GM12878 (cell line): ENCODE data around the gene ANOS1. TPM values are rescaled to one million over a fixed set of nuclear protein-coding genes. Genes with fewer than 3 reads are reported as not detected.

Experiments
- ATAC-seq: fragments of 200-7000 bp; cut with Tn5 transposase; 3 replicates; pipeline ENCODE4 v1.9.1; 2020; ENCODE audit warnings: mild to moderate bottlenecking, moderate library complexity
- BruUV-seq: library from RNA; stranded (reverse); fragments of 400-500 nt; replicated peaks from 2 replicates; lab custom pipeline; 2021; lab: Mats Ljungman, UMichigan
- CTCF ChIA-PET: fragments of 300-600 bp; sonication (Branson Sonifier 250); formaldehyde crosslinking; extraction: SDS; loops from one replicate; lab custom pipeline; 2021; ENCODE audit warnings: inconsistent platforms; lab: Yijun Ruan, JAX
- POLR2A ChIA-PET: fragments of 350-600 bp; formaldehyde crosslinking; extraction: SDS; loops from one replicate; lab custom pipeline; 2021; ENCODE audit warnings: inconsistent platforms; lab: Charles Lee
- RAD21 ChIA-PET: fragments of 300-600 bp; sonication (Branson Sonifier 250); formaldehyde crosslinking; loops from one replicate; lab custom pipeline; 2023; ENCODE audit warnings: antibody characterized with exemption; ENCODE audit not compliant: unreplicated experiment; lab: Charles Lee
- SMC1A ChIA-PET: fragments of 300-600 bp; sonication (Branson Sonifier 250); formaldehyde crosslinking; loops from one replicate; lab custom pipeline; 2023; ENCODE audit not compliant: unreplicated experiment, uncharacterized antibody; lab: Charles Lee
- DNase-seq: peaks from one replicate; pipeline ENCODE4 v3.0.0-alpha.2; 2011; ENCODE audit warnings: low read depth, low spot score
- FAIRE-seq: peaks from 3 replicates; lab custom pipeline; 2011; peaks lifted over from hg19 to GRCh38; lab: Jason Lieb, UNC
- H2AFZ ChIP-seq: 2 replicates; pipeline ENCODE4 v1.6.0; 2011; ENCODE audit warnings: low read depth, low read length, control low read depth; ENCODE audit not compliant: control insufficient read depth
- H3K27ac ChIP-seq: 2 replicates; pipeline ENCODE4 v1.5.1; 2011; ENCODE audit warnings: control low read depth; ENCODE audit not compliant: control insufficient read depth, insufficient read depth
- H3K27me3 ChIP-seq, 2 experiments: replicated peaks in 1 of 2; 2 replicates each; pipeline versions ENCODE4 v1.6.0 to v1.6.1; 2011; ENCODE audit warnings: low read length in 1 of 2; ENCODE audit not compliant: control insufficient read depth in 2 of 2, insufficient read depth in 2 of 2
- H3K36me3 ChIP-seq, 2 experiments: 2 replicates each; pipeline ENCODE4 v1.5.1; 2011; ENCODE audit warnings: low read length in 1 of 2; ENCODE audit not compliant: control insufficient read depth in 2 of 2, insufficient read depth in 2 of 2
- H3K4me1 ChIP-seq: 2 replicates; pipeline ENCODE4 v1.6.1; 2011; ENCODE audit warnings: mild to moderate bottlenecking, low read length, moderate library complexity, mixed read lengths; ENCODE audit not compliant: control insufficient read depth, insufficient read depth
- H3K4me2 ChIP-seq: 2 replicates; pipeline ENCODE4 v1.6.0; 2011; ENCODE audit warnings: control low read depth; ENCODE audit not compliant: control insufficient read depth, insufficient read depth
- H3K4me3 ChIP-seq: fragments of 200-600 bp; sonication (generic); 2 replicates; pipeline ENCODE4 v1.5.1; 2016
- H3K79me2 ChIP-seq: 2 replicates; pipeline ENCODE4 v1.6.0; 2011; ENCODE audit warnings: low read length; ENCODE audit not compliant: control insufficient read depth, insufficient read depth
- H3K9ac ChIP-seq: 2 replicates; pipeline ENCODE4 v1.8.0; 2011; ENCODE audit warnings: low read length, control low read depth, mixed read lengths; ENCODE audit not compliant: control insufficient read depth, insufficient read depth
- H3K9me3 ChIP-seq: replicated peaks from 3 replicates; pipeline ENCODE4 v1.5.1; 2011; ENCODE audit warnings: mild to moderate bottlenecking, low read length; ENCODE audit not compliant: control insufficient read depth, insufficient read depth
- H4K20me1 ChIP-seq: 2 replicates; pipeline ENCODE4 v1.6.0; 2011; ENCODE audit not compliant: control insufficient read depth, insufficient read depth
- BHLHE40 ChIP-seq, 2 experiments: fragments of 450-650 bp in 1 of 2; IDR thresholded peaks; 2 replicates each; pipeline ENCODE4 v1.6.1; 2011 to 2017; ENCODE audit warnings: low read depth in 2 of 2, borderline replicate concordance in 1 of 2, improper control_type of control experiment in 1 of 2, low read length in 1 of 2, mild to moderate bottlenecking in 1 of 2
- FOS ChIP-seq: IDR thresholded peaks from 3 replicates; pipeline ENCODE4 v1.6.1; 2011; ENCODE audit warnings: borderline replicate concordance; ENCODE audit not compliant: insufficient read length; ENCODE audit errors: extremely low read depth
- SMC3 ChIP-seq: IDR thresholded peaks from 2 replicates; pipeline ENCODE4 v1.6.1; 2011; ENCODE audit warnings: low read length, improper control_type of control experiment, borderline replicate concordance
- STAT1 ChIP-seq: fragments of 450-650 bp; conservative IDR thresholded peaks from 2 replicates; pipeline ENCODE4 v1.6.1; 2014; ENCODE audit warnings: antibody characterized with exemption, mild to moderate bottlenecking
- ZBTB40 ChIP-seq: fragments of 450-650 bp; IDR thresholded peaks from 2 replicates; pipeline ENCODE4 v1.6.1; 2016; ENCODE audit warnings: mild to moderate bottlenecking, moderate library complexity, borderline replicate concordance
- WGBS: methylation state at CpG from one replicate; pipeline ENCODE4 v1.1.6; 2016; ENCODE audit warnings: low lambda C conversion rate; ENCODE audit not compliant: insufficient replicate concordance, insufficient coverage; ENCODE audit errors: missing lambda C conversion rate; 5-methylcytosine and 5-hydroxymethylcytosine counted together
- in situ Hi-C: fragments of 300-500 bp; cut with MboI; formaldehyde crosslinking; loops from 9 replicates; pipeline ENCODE4 v1.14.3; 2018; ENCODE audit warnings: mixed read lengths
- intact Hi-C: fragments of 100-400 bp; cut with micrococcal nuclease; formaldehyde crosslinking; loops from one replicate; pipeline ENCODE4 v1.14.2; 2022; ENCODE audit not compliant: unreplicated experiment
- polyA plus RNA-seq, 11 experiments: library from polyadenylated mRNA; depleted of rRNA in 4 of 11; unstranded in 6 of 11; stranded (reverse) in 5 of 11; fragments of >200 nt; fragmentation: Nextera tagmentation in 4 of 11; fragmentation: Illumina TruSeq in 1 of 11; extraction: Ambion mirVana in 4 of 11; extraction: Trizol in 1 of 11; gene quantifications; 1 replicate in 1 of 11; 2 replicates in 10 of 11; pipeline versions ENCODE4 v1.2.1 to v1.2.3, GENCODE V29; 2011 to 2016; ENCODE audit warnings: inconsistent platforms in 2 of 11, missing spikeins in 2 of 11, low read depth in 1 of 11
- total RNA-seq, 4 experiments: library from RNA; depleted of rRNA in 3 of 4; stranded (reverse); fragments of >200 nt in 3 of 4; fragmentation: Illumina TruSeq in 1 of 4; extraction: Trizol in 1 of 4; gene quantifications; 2 replicates each; pipeline versions ENCODE4 v1.2.1 to v1.2.3, GENCODE V29; 2013 to 2021

Gene ANOS1
- total and polyA plus RNA-seq, 10 of the 15 experiments (the other 5 are each of a cell fraction or from before 2014, with no cell fraction given): under 0.01 to 4.0 (median 0.03) TPM; not detected in 3

- TF ChIP-seq ZBTB40: no peak
- TF ChIP-seq SMC3: no peak
- no peak for TF ChIP-seq BHLHE40 (IDR thresholded peaks at IDR 0.05; ENCODE audit: borderline replicate concordance in 1 of 2, low read depth in 2 of 2, low read length in 1 of 2)
- TF ChIP-seq FOS: no peak
These were observed 10.4 kb downstream of the ANOS1 start (continued) for GRCh38 chrX:8721536-8721935.

- H3K9ac ChIP-seq: no peak overlapping the region
- no peaks in the 10 kb centered on the region for H3K79me2 ChIP-seq
- RAD21 ChIA-PET: no interaction called here
- SMC1A ChIA-PET: no interaction called here
- H4K20me1 ChIP-seq: no peaks in the 10 kb centered on the region
- BruUV-seq: no TSS peak
- H3K9me3 ChIP-seq: no peaks in the 10 kb centered on the region
- H3K27me3 ChIP-seq: no peaks in the 10 kb centered on the region
- FAIRE-seq (no peak), DNase-seq (no peak), ATAC-seq (no peak)
- in situ Hi-C loops (no loop called here), intact Hi-C loops (no loop called here)
- no peaks in the 10 kb centered on the region for H3K36me3 ChIP-seq
- POLR2A ChIA-PET: no interaction called here
- no peak overlapping the region for H2AFZ ChIP-seq
- no peak overlapping the region for H3K27ac ChIP-seq
- no peaks in the 10 kb centered on the region for H3K4me1 ChIP-seq
- no peak overlapping the region for H3K4me3 ChIP-seq
- TF ChIP-seq STAT1: no peak
- WGBS: 29% methylated on average over 6 of the region's 6 CpGs
- H3K4me2 ChIP-seq: no peak overlapping the region
- CTCF ChIA-PET: no interaction called here
These were observed 11.8 kb downstream of the ANOS1 start for GRCh38 chrX:8720136-8720535.
